Thoracic aorta (tissue), 2 donors: ENCODE data around the gene UBE2Q1. TPM values are rescaled to one million over a fixed set of nuclear protein-coding genes. Genes with fewer than 3 reads are reported as not detected.

Experiments used
- ATAC-seq: fragments of 150-250 bp; one replicate; pipeline ENCODE4 v1.8.0; 2017; ENCODE audit warnings: low read depth; ENCODE audit not compliant: insufficient number of reproducible peaks, low FRiP score
- DNase-seq: peaks from one replicate; pipeline ENCODE4 v3.0.0-alpha.2; 2020; ENCODE audit warnings: low spot score
- H3K27ac ChIP-seq, 2 donors: fragments of 200-600 bp; sonication (generic); 1 replicate in 1 of 2; 2 replicates in 1 of 2; pipeline ENCODE4 v1.5.1; 2016; ENCODE audit warnings: mild to moderate bottlenecking in 2 of 2, moderate library complexity in 2 of 2
- H3K27me3 ChIP-seq: fragments of 200-600 bp; sonication (generic); replicated peaks from 2 replicates; pipeline ENCODE4 v1.6.0; 2016; ENCODE audit warnings: mild to moderate bottlenecking; ENCODE audit not compliant: insufficient read depth
- H3K36me3 ChIP-seq: fragments of 200-600 bp; sonication (generic); one replicate; pipeline ENCODE4 v1.5.1; 2016
- H3K4me1 ChIP-seq, 2 donors: fragments of 200-600 bp; sonication (generic); 1 replicate in 1 of 2; 2 replicates in 1 of 2; pipeline versions ENCODE4 v1.5.1 to v1.6.0; 2016; ENCODE audit warnings: low read depth in 2 of 2, mild to moderate bottlenecking in 1 of 2; ENCODE audit not compliant: control insufficient read depth in 1 of 2
- H3K4me3 ChIP-seq: fragments of 200-600 bp; sonication (generic); 2 replicates; pipeline ENCODE4 v1.5.1; 2016; ENCODE audit warnings: mild to moderate bottlenecking
- H3K9me3 ChIP-seq: fragments of 200-600 bp; sonication (generic); 2 replicates; pipeline ENCODE4 v1.5.1; 2016
- total RNA-seq, 2 donors: library from RNA; depleted of rRNA; stranded (reverse); fragments of >200 nt; gene quantifications; one replicate each; pipeline versions ENCODE4 v1.1.0 to v1.2.3, GENCODE V29; 2016
- TF ChIP-seq, protein P1 (sequence below): fragments of 200-600 bp; sonication (generic); IDR thresholded peaks from one replicate; pipeline ENCODE4 v1.5.1; 2019; ENCODE audit warnings: antibody characterized with exemption

UBE2Q1 gene
- total RNA-seq, 2 donors from 2014 or later: 28.4 to 49.5 TPM

DNA sequence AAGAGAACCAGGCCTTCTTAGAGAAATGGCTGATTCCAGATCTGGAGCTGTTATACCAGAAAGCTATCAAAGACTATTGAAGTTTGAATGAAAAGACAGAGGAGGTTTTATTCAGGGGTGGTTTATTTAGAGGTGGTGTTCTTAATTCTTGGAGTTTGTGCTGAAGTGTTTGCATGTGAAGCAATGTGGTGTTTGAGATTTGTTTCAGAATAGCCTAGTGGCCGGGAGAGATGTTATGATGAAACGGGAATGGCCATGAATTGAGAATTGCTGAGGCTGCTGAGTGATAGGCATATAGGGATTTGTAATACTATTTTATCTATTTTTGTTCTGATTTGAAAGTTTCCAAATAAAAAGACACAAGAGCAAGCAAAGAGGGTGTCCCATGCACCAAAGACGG is 45.7 kb downstream of the UBE2Q1 start:
- Histone ChIP-seq H3K36me3 (no peaks in the 10 kb centered on the region), H3K4me1 (no peaks in the 10 kb centered on the region), H3K27me3 (peaks cover 3% of the 10 kb centered on the region), H3K27ac (no peak overlapping the region), H3K9me3 (no peaks in the 10 kb centered on the region), H3K4me3 (no peak overlapping the region)
- TF ChIP-seq, protein P1, sequence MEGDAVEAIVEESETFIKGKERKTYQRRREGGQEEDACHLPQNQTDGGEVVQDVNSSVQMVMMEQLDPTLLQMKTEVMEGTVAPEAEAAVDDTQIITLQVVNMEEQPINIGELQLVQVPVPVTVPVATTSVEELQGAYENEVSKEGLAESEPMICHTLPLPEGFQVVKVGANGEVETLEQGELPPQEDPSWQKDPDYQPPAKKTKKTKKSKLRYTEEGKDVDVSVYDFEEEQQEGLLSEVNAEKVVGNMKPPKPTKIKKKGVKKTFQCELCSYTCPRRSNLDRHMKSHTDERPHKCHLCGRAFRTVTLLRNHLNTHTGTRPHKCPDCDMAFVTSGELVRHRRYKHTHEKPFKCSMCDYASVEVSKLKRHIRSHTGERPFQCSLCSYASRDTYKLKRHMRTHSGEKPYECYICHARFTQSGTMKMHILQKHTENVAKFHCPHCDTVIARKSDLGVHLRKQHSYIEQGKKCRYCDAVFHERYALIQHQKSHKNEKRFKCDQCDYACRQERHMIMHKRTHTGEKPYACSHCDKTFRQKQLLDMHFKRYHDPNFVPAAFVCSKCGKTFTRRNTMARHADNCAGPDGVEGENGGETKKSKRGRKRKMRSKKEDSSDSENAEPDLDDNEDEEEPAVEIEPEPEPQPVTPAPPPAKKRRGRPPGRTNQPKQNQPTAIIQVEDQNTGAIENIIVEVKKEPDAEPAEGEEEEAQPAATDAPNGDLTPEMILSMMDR: no peak
- DNase-seq (no peak), ATAC-seq (no peak)

GRCh38 chr1:154503898-154504297 is 54.6 kb downstream of the UBE2Q1 start:
- H3K4me1 ChIP-seq: peaks cover 3 to 9% of the 10 kb centered on the region in 2 donors
- DNase-seq (no peak), ATAC-seq (no peak)
- TF ChIP-seq, protein P1: no peak
- peaks cover 25% of the 10 kb centered on the region for H3K27me3 ChIP-seq
- H3K4me3 ChIP-seq: no peak overlapping the region
- H3K27ac ChIP-seq: no peak overlapping the region
- H3K9me3 ChIP-seq: no peaks in the 10 kb centered on the region
- no peaks in the 10 kb centered on the region for H3K36me3 ChIP-seq

GRCh38 chr1:154502744-154503115 is 55.7 kb downstream of the UBE2Q1 start:
- Histone ChIP-seq H3K4me1 (peaks cover 3 to 9% of the 10 kb centered on the region in 2 donors), H3K36me3 (no peaks in the 10 kb centered on the region), H3K27me3 (peaks cover 25% of the 10 kb centered on the region), H3K4me3 (peak overlapping the region; percentile 67), H3K27ac (no peak overlapping the region), H3K9me3 (no peaks in the 10 kb centered on the region)
- ATAC-seq (no peak), DNase-seq (no peak)
- TF ChIP-seq, protein P1: no peak

DNA sequence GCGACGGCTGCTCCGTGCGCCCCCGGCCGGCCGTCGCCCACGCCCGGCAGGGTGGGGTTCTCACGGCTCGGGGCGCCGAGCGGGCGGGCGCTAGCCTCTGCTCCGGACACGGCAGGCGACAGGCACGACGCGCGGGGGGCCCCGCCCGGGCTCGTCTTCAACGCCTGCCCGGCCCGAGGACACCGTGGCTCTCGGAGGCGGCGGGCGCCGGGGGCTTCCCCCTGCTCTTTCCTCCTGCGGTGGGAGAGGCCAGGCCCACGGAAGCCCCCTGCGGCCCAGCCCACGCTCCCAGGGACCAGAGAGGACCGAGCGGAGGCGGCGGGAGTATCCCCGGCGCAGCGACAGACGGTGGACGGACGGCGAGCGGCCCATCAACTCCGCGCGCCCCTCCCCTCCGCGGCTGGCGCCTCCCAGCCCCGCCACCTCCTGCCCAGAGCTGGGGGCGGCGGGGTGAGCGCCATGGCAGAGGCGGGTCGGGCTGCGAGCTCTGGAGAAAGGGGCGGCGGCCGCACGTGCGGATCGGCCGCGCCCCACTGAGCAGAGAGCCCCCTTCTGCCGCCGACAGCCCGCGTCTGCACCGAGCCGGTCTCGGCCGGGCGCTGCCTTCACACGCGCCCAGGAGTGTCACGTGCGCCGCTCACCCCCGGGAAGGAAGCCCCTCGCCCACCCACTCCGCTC is 56.3 kb downstream of the UBE2Q1 start, which contains the start of the genes SHE and TDRD10:
Gene SHE (minus strand): TSS at position 347 of the 678 bp plus-strand sequence. CDS start 386 bp downstream, outside the sequence.
Gene TDRD10 (plus strand): TSS at position 154 of the 678 bp plus-strand sequence. CDS start 4,685 bp downstream, outside the sequence.
- peaks cover 3 to 9% of the 10 kb centered on the region in 2 donors for H3K4me1 ChIP-seq
- peaks cover 25% of the 10 kb centered on the region for H3K27me3 ChIP-seq
- H3K27ac ChIP-seq: no peak within 1 kb of the TSS
- TF ChIP-seq, protein P1: no peak
- no peak for ATAC-seq
- H3K36me3 ChIP-seq: no peaks in the 10 kb centered on the region
- no peak for DNase-seq
- H3K4me3 ChIP-seq: peak within 1 kb of the TSS; percentile 67
- no peaks in the 10 kb centered on the region for H3K9me3 ChIP-seq

DNA sequence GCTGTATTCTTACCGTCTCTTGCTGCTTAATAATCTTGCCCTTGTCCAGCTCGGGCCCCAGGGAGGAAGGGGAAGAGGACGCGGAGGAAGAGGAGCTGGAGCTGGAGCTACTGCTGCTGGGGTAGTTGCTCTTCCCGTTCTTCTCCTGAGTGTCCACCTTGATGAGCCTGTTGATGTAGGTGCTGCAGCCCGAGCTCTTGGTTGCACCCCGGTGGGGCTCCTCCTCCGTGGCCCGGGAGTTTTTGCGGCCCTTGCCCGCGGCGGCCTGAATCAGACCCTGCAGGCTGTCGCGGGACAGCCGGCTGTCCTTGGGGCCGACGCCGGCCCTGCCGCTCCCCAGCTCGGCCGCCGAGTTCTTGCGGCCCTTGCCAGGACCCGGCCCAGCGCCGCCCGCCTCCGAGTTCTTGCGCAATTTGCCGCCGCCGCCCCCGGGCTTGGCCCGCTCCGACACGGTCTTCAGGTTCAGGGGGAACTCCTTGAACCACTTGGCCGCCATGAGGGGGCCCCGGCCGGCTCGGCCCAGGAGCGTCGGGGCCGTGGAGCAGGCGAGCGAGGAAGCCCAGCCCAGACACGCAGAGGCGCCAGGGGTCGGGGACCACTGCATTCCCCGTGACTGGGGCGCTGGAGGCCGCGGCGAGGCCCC is 56.9 kb downstream of the UBE2Q1 start:
- H3K4me1 ChIP-seq: peaks cover 3 to 9% of the 10 kb centered on the region in 2 donors
- peaks cover 25% of the 10 kb centered on the region for H3K27me3 ChIP-seq
- ATAC-seq (no peak), DNase-seq (no peak)
- TF ChIP-seq, protein P1: no peak
- H3K4me3 ChIP-seq: peak overlapping the region; percentile 67
- no peaks in the 10 kb centered on the region for H3K9me3 ChIP-seq
- H3K27ac ChIP-seq: no peak overlapping the region
- H3K36me3 ChIP-seq: no peaks in the 10 kb centered on the region
